H1 (cell line): ENCODE data around the gene NLK.

Source experiments
- ASH2L ChIP-seq: fragments of 200-600, 300-600 bp; sonication (generic); IDR thresholded peaks from one replicate; pipeline ENCODE4 v1.7.1; 2017; ENCODE audit warnings: low read length
- BRCA1 ChIP-seq: IDR thresholded peaks from 2 replicates; pipeline ENCODE4 v1.6.1; 2012; ENCODE audit warnings: low read depth, low read length, improper control_type of control experiment
- CHD7 ChIP-seq: fragments of 300-600 bp; sonication (generic); IDR thresholded peaks from 2 replicates; pipeline ENCODE4 v1.7.1; 2012; ENCODE audit warnings: low read length, moderate library complexity, mild to moderate bottlenecking, inconsistent platforms; ENCODE audit not compliant: insufficient replicate concordance
- CREB1 ChIP-seq: IDR thresholded peaks from 2 replicates; pipeline ENCODE4 v1.6.1; 2012; ENCODE audit warnings: inconsistent platforms
- GTF2F1 ChIP-seq: IDR thresholded peaks from 2 replicates; pipeline ENCODE4 v1.6.1; 2012; ENCODE audit warnings: low read depth, low read length, improper control_type of control experiment, borderline replicate concordance
- KDM1A ChIP-seq: fragments of 200-600, 300-600 bp; sonication (generic); IDR thresholded peaks from 2 replicates; pipeline ENCODE4 v1.7.1; 2016; ENCODE audit warnings: mild to moderate bottlenecking, low read length, borderline replicate concordance
- MAFK ChIP-seq: IDR thresholded peaks from 2 replicates; pipeline ENCODE4 v1.6.1; 2012; ENCODE audit warnings: low read depth, mild to moderate bottlenecking, improper control_type of control experiment, low read length
- POLR2A ChIP-seq, 2 experiments: IDR thresholded peaks; 1 replicate in 1 of 2; 2 replicates in 1 of 2; pipeline ENCODE4 v1.6.1; 2011; ENCODE audit warnings: low read depth in 2 of 2, low read length in 2 of 2, mild to moderate bottlenecking in 2 of 2; ENCODE audit errors: control extremely low read depth in 1 of 2
- POLR2AphosphoS5 ChIP-seq: IDR thresholded peaks from 2 replicates; pipeline ENCODE4 v1.6.1; 2011; ENCODE audit warnings: low read depth, low read length
- RNF2 ChIP-seq: fragments of 200-900, 300-1000 bp; sonication (generic); IDR thresholded peaks from 2 replicates; pipeline ENCODE4 v1.7.1; 2016; ENCODE audit warnings: borderline replicate concordance, low read depth, mild to moderate bottlenecking, antibody characterized with exemption, low read length; ENCODE audit not compliant: poor library complexity, severe bottlenecking; ENCODE audit errors: missing control alignments
- SUZ12 ChIP-seq: fragments of 200-600 bp; sonication (generic); IDR thresholded peaks from 2 replicates; pipeline ENCODE4 v1.6.1; 2012; ENCODE audit warnings: mild to moderate bottlenecking, inconsistent platforms, low read length, moderate library complexity, mixed read lengths
- TAF1 ChIP-seq: IDR thresholded peaks from 2 replicates; pipeline ENCODE4 v1.6.1; 2011; ENCODE audit warnings: mild to moderate bottlenecking, low read depth, low read length
- USF2 ChIP-seq: IDR thresholded peaks from 2 replicates; pipeline ENCODE4 v1.6.1; 2011; ENCODE audit warnings: low read length, improper control_type of control experiment
- TF ChIP-seq, protein P1 (sequence below), 3 experiments: IDR thresholded peaks; 1 replicate in 2 of 3; 2 replicates in 1 of 3; pipeline versions ENCODE4 v1.5.1 to v1.6.1; 2011; ENCODE audit warnings: low read length in 3 of 3, mild to moderate bottlenecking in 3 of 3, inconsistent platforms in 2 of 3, low read depth in 1 of 3, moderate library complexity in 1 of 3; ENCODE audit not compliant: insufficient read depth in 1 of 3; ENCODE audit errors: control extremely low read depth in 1 of 3

- no peak for TF ChIP-seq GTF2F1
- TF ChIP-seq KDM1A = no peak
- no peak for TF ChIP-seq CHD7
- TF ChIP-seq TAF1 = no peak
- TF ChIP-seq CREB1 = no peak
- no peak for TF ChIP-seq BRCA1
- TF ChIP-seq USF2 = no peak
- TF ChIP-seq, protein P1, sequence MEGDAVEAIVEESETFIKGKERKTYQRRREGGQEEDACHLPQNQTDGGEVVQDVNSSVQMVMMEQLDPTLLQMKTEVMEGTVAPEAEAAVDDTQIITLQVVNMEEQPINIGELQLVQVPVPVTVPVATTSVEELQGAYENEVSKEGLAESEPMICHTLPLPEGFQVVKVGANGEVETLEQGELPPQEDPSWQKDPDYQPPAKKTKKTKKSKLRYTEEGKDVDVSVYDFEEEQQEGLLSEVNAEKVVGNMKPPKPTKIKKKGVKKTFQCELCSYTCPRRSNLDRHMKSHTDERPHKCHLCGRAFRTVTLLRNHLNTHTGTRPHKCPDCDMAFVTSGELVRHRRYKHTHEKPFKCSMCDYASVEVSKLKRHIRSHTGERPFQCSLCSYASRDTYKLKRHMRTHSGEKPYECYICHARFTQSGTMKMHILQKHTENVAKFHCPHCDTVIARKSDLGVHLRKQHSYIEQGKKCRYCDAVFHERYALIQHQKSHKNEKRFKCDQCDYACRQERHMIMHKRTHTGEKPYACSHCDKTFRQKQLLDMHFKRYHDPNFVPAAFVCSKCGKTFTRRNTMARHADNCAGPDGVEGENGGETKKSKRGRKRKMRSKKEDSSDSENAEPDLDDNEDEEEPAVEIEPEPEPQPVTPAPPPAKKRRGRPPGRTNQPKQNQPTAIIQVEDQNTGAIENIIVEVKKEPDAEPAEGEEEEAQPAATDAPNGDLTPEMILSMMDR (IDR thresholded peaks at IDR 0.05; ENCODE audit: control extremely low read depth in 1 of 3, insufficient read depth in 1 of 3, low read depth in 1 of 3, low read length in 3 of 3) = no peak
- no peak for TF ChIP-seq ASH2L
- no peak for TF ChIP-seq SUZ12
- no peak for TF ChIP-seq POLR2A (IDR thresholded peaks at IDR 0.05; ENCODE audit: control extremely low read depth in 1 of 2, low read depth in 2 of 2, low read length in 2 of 2)
- no peak for TF ChIP-seq POLR2AphosphoS5
- no peak for TF ChIP-seq RNF2
- no peak for TF ChIP-seq MAFK
These were observed 198.3 kb downstream of the NLK start for GRCh38 chr17:28240688-28241340.
